A673 (cell line): ENCODE measurements around the gene PHIP. TPM values are rescaled to one million over a fixed set of nuclear protein-coding genes. Genes with fewer than 3 reads are reported as not detected.

Experiments
- BruUV-seq: library from RNA; stranded (reverse); fragments of 400-500 nt; replicated peaks from 2 replicates; lab custom pipeline; 2021; lab: Mats Ljungman, UMichigan
- CTCF ChIA-PET: fragments of 300-600 bp; sonication (Branson Sonifier 250); formaldehyde crosslinking; loops from one replicate; lab custom pipeline; 2022; ENCODE audit warnings: antibody characterized with exemption; lab: Charles Lee
- POLR2A ChIA-PET: fragments of 300-600 bp; sonication (Branson Sonifier 250); formaldehyde crosslinking; loops from one replicate; lab custom pipeline; 2022; ENCODE audit warnings: antibody characterized with exemption; ENCODE audit not compliant: low non-redundant PET; lab: Charles Lee
- DNase-seq: peaks from one replicate; pipeline ENCODE4 v3.0.0-alpha.2; 2015; ENCODE audit warnings: low spot score
- H3K27ac ChIP-seq: fragments of 200-600 bp; sonication (generic); 2 replicates; pipeline ENCODE4 v1.5.1; 2016; ENCODE audit warnings: mixed run types, low read depth, mild to moderate bottlenecking, mixed read lengths, antibody characterized with exemption, low read length; ENCODE audit not compliant: poor library complexity, severe bottlenecking
- H3K27me3 ChIP-seq: fragments of 200-600 bp; sonication (generic); replicated peaks from 2 replicates; pipeline ENCODE4 v1.6.1; 2017; ENCODE audit warnings: mixed run types, low read depth, mild to moderate bottlenecking, mixed read lengths, antibody characterized with exemption, low read length; ENCODE audit not compliant: insufficient read depth, poor library complexity
- H3K36me3 ChIP-seq: fragments of 200-600 bp; sonication (generic); 2 replicates; pipeline ENCODE4 v1.6.1; 2016; ENCODE audit warnings: mixed run types, mild to moderate bottlenecking, mixed read lengths, antibody characterized with exemption, low read length; ENCODE audit not compliant: insufficient read depth, poor library complexity, severe bottlenecking
- H3K4me1 ChIP-seq: fragments of 200-600 bp; sonication (generic); 2 replicates; pipeline ENCODE4 v1.6.1; 2017; ENCODE audit warnings: mixed run types, mild to moderate bottlenecking, mixed read lengths, antibody characterized with exemption, low read length; ENCODE audit not compliant: insufficient read depth, poor library complexity, severe bottlenecking
- H3K4me3 ChIP-seq: fragments of 200-600 bp; sonication (generic); 2 replicates; pipeline ENCODE4 v1.5.1; 2016; ENCODE audit warnings: low read depth, mixed run types, mild to moderate bottlenecking, mixed read lengths, low read length; ENCODE audit not compliant: poor library complexity, severe bottlenecking
- H3K9me3 ChIP-seq: fragments of 200-600 bp; sonication (generic); 2 replicates; pipeline ENCODE4 v1.6.1; 2016; ENCODE audit warnings: mixed run types, low read depth, mild to moderate bottlenecking, mixed read lengths, antibody characterized with exemption, low read length; ENCODE audit not compliant: poor library complexity, severe bottlenecking
- EZH2 ChIP-seq: fragments of 200-600 bp; sonication (generic); IDR thresholded peaks from 2 replicates; pipeline ENCODE4 v1.6.1; 2017; ENCODE audit warnings: borderline replicate concordance, low read depth, mild to moderate bottlenecking, mixed read lengths, antibody characterized with exemption, low read length; ENCODE audit not compliant: poor library complexity, severe bottlenecking
- intact Hi-C: fragments of 100-400 bp; cut with micrococcal nuclease; formaldehyde crosslinking; loops from one replicate; pipeline ENCODE4 v1.10.0; 2022; ENCODE audit not compliant: unreplicated experiment
- total RNA-seq: library from RNA; stranded (reverse); gene quantifications from 2 replicates; pipeline ENCODE4 v1.2.3, GENCODE V29; 2021
- TF ChIP-seq, protein P1 (sequence below): fragments of 300-800, 200-600 bp; sonication (generic); conservative IDR thresholded peaks from 2 replicates; pipeline ENCODE4 v1.5.1; 2017; ENCODE audit warnings: low read depth, mild to moderate bottlenecking, antibody characterized with exemption, low read length, moderate library complexity, mixed read lengths

PHIP gene
- total RNA-seq, 1 experiment from 2014 or later: 42.5 TPM

DNA sequence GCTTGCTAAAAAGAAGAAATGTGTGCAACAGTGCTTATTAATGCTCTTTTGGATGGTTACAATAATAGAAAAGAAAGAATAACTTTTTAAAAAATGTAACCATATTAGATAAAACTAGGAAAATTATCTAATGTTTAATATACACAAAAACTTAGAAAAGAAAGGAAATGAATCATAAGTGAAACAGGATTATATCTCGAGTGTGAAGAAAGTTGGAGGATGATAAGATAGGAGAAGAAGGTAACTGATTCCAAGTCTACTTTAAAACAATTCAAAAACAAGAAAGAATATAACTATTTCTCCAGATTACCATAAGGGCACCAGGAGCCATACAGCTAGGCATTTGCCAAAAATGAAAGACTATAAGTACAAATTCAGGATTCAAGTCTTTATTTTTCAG is 73.0 kb downstream of the PHIP start:
- BruUV-seq: no TSS peak
- Histone ChIP-seq H3K27me3 (no peaks in the 10 kb centered on the region), H3K4me1 (peaks cover 11% of the 10 kb centered on the region), H3K4me3 (no peak overlapping the region), H3K9me3 (no peaks in the 10 kb centered on the region), H3K27ac (no peak overlapping the region), H3K36me3 (peaks cover 42% of the 10 kb centered on the region)
- intact Hi-C loops: no loop called here
- ChIA-PET POLR2A (no interaction called here), CTCF (no interaction called here)
- DNase-seq: no peak
- no peak for TF ChIP-seq EZH2
- TF ChIP-seq, protein P1, sequence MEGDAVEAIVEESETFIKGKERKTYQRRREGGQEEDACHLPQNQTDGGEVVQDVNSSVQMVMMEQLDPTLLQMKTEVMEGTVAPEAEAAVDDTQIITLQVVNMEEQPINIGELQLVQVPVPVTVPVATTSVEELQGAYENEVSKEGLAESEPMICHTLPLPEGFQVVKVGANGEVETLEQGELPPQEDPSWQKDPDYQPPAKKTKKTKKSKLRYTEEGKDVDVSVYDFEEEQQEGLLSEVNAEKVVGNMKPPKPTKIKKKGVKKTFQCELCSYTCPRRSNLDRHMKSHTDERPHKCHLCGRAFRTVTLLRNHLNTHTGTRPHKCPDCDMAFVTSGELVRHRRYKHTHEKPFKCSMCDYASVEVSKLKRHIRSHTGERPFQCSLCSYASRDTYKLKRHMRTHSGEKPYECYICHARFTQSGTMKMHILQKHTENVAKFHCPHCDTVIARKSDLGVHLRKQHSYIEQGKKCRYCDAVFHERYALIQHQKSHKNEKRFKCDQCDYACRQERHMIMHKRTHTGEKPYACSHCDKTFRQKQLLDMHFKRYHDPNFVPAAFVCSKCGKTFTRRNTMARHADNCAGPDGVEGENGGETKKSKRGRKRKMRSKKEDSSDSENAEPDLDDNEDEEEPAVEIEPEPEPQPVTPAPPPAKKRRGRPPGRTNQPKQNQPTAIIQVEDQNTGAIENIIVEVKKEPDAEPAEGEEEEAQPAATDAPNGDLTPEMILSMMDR: no peak

DNA sequence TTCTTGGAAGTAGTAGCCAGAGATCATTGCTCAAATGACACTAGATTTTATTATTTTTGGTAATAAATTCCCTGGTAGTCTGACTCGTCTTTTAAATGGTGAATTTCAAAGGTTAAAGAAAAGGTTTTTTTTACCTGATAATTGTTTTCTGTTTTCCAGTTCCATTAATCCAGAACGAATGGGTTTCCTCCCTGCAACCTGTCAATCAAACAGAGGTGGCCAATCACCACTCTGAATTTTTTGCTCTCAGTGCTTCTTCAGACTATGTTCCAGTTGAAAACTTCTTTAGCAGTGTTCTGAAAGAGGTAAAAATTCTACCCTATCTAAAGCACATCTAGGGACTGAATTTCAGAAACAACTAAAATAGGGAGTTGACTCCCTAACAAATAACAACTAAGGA is 73.8 kb downstream of the PHIP start:
- Histone ChIP-seq H3K36me3 (peaks cover 48% of the 10 kb centered on the region), H3K27ac (no peak overlapping the region), H3K27me3 (no peaks in the 10 kb centered on the region), H3K4me3 (no peak overlapping the region), H3K4me1 (peaks cover 11% of the 10 kb centered on the region), H3K9me3 (no peaks in the 10 kb centered on the region)
- BruUV-seq: no TSS peak
- intact Hi-C loops: no loop called here
- CTCF ChIA-PET: no interaction called here
- DNase-seq: no peak
- POLR2A ChIA-PET: no interaction called here
- TF ChIP-seq, protein P1: no peak

GRCh38 chr6:79001415-79001814 is 76.6 kb downstream of the PHIP start:
- Histone ChIP-seq H3K27ac (no peak overlapping the region), H3K9me3 (no peaks in the 10 kb centered on the region), H3K4me3 (no peak overlapping the region), H3K36me3 (peaks cover 68% of the 10 kb centered on the region), H3K27me3 (no peaks in the 10 kb centered on the region), H3K4me1 (peaks cover 11% of the 10 kb centered on the region)
- ChIA-PET POLR2A (no interaction called here), CTCF (no interaction called here)
- no peak for DNase-seq
- no TSS peak for BruUV-seq
- TF ChIP-seq, protein P1: no peak
- TF ChIP-seq EZH2: no peak
- intact Hi-C loops: no loop called here
